Fibroblast of pulmonary artery (primary cell): ENCODE data around the gene ASPRV1.

Source experiments
- DNase-seq: peaks from one replicate; pipeline ENCODE4 v3.0.0-alpha.2; 2010; ENCODE audit warnings: low read depth
- H3K4me3 ChIP-seq: replicated peaks from 2 replicates; pipeline ENCODE4 v1.5.1; 2011; ENCODE audit warnings: low read depth, mild to moderate bottlenecking, control low read depth, low read length, moderate library complexity
- TF ChIP-seq, protein P1 (sequence below): IDR thresholded peaks from 2 replicates; pipeline ENCODE4 v1.5.1; 2011; ENCODE audit warnings: mild to moderate bottlenecking, control low read depth, low read length, inconsistent platforms; ENCODE audit errors: missing control alignments

ASPRV1 gene

DNA sequence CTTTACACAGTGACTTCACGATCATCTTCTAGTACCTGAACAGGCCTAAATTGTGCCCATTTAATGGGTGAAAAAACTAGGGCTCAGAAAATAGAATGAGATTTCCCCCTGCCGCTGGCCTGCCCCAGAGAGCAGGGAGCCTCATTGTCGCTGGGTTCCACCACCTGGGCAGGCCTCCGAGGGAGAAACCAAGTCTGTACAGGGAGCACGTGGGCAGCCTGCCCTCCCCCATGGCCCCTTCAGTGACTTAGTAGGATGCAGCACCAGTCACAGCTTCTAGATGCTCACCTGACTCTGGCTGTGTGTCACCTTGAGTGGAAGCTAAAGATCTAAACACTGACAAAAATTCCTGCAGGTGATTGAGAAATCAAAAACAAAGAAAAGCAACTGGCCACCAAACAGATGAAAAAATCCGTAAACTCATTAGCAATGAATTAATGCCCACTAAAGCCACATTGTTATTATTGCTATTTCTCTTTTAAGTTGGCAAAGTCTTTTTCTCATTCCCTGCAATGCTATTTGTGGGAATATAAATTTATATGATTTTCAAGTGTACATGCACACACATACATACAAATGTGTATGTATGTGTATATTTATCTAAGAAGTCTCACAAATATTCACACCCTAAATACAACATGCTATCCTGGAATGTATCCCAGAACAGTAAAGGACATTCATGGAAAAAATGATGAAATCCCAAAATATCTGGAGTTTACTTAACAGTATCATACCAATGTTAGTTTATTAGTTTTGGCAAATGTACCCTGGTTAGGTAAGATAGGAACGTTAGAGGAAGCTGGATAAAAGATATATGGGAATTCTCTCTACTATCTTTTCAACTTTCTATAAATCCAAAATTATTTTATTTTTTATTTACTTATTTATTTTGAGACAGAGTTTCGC lies 18.7 kb upstream of the ASPRV1 start:
- TF ChIP-seq, protein P1, sequence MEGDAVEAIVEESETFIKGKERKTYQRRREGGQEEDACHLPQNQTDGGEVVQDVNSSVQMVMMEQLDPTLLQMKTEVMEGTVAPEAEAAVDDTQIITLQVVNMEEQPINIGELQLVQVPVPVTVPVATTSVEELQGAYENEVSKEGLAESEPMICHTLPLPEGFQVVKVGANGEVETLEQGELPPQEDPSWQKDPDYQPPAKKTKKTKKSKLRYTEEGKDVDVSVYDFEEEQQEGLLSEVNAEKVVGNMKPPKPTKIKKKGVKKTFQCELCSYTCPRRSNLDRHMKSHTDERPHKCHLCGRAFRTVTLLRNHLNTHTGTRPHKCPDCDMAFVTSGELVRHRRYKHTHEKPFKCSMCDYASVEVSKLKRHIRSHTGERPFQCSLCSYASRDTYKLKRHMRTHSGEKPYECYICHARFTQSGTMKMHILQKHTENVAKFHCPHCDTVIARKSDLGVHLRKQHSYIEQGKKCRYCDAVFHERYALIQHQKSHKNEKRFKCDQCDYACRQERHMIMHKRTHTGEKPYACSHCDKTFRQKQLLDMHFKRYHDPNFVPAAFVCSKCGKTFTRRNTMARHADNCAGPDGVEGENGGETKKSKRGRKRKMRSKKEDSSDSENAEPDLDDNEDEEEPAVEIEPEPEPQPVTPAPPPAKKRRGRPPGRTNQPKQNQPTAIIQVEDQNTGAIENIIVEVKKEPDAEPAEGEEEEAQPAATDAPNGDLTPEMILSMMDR, result no peak
- peak; percentile 58 for DNase-seq
- no peak overlapping the region for H3K4me3 ChIP-seq

DNA sequence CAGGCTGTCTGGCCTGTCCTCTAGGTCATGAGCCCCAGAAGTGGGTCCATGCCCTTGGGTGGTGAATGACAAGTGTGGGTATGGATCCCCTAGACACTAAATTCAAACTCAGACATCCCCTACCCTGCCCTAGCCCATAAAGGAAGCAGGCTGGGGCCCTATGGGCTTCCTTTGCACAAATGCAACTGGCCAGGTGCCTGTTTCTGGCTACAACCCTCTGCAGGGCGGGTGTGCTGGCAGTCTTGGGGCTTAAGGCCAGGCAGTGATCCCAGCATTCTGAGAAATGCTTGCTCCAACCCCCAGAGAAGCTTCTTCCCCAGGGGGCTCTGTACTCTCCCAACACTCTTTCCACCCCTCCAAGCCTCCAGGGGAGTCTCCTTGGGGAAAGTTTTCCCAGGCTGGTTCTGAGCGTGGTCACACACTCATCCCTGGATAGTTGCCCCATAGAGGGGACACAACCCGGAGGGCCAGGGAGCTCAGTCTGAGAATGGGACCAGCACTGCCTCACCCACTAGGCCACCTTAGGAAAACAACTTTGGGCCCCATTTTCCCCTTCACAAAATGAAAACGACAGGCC lies 16.6 kb upstream of the ASPRV1 start:
- no peak for DNase-seq
- TF ChIP-seq, protein P1, result no peak
- no peak overlapping the region for H3K4me3 ChIP-seq

DNA sequence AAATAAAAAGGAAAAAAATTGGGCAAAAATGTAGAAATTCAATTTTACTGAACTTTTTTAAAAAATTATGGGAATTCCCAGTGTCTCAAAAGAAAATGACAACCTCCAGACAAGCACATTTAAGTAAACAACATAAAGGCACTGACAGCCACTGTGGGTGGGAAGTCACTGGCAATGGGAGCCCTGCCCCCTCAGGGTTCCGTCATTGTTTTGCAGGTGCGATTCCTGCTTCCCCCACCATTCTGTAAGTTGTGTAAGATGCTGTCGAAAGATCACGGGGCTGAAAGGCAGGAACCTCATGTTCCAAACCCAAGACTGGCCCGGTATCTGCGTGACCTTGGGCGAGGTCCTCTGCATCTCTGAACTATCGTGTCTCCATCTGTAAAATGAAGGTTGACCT lies 15.8 kb upstream of the ASPRV1 start:
- no peak for DNase-seq
- no peak overlapping the region for H3K4me3 ChIP-seq
- TF ChIP-seq, protein P1, result no peak

DNA sequence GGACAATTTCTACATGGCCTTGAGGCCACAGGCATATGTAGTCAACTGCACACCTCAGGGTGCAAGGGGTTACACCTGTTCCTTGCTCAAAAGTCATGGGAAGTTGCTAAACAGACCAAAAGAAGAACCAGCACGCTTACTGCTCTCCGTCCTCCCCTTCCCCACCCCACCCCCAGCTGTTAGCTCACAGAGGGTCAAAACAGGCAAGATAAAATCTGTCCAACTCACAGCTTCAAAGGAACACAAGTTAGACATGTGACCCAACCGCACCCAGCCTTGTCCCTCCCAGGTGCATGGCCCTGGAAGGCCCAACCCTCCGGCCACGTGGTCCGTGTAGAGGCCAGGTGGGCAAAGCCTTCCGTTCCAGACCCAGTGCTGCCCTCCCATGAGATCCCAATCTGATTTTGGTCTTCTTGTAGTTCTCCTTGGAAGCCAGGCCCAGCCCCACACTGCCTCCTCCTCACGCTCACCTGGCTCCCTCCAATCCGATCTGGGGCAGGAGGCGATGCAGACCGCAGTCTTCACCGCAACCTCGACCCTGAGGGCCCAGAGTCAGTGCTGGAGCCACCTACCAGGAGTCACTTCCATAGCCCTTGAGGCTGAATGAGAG lies 14.5 kb upstream of the ASPRV1 start:
- no peak overlapping the region for H3K4me3 ChIP-seq
- TF ChIP-seq, protein P1, result no peak
- DNase-seq, result no peak

DNA sequence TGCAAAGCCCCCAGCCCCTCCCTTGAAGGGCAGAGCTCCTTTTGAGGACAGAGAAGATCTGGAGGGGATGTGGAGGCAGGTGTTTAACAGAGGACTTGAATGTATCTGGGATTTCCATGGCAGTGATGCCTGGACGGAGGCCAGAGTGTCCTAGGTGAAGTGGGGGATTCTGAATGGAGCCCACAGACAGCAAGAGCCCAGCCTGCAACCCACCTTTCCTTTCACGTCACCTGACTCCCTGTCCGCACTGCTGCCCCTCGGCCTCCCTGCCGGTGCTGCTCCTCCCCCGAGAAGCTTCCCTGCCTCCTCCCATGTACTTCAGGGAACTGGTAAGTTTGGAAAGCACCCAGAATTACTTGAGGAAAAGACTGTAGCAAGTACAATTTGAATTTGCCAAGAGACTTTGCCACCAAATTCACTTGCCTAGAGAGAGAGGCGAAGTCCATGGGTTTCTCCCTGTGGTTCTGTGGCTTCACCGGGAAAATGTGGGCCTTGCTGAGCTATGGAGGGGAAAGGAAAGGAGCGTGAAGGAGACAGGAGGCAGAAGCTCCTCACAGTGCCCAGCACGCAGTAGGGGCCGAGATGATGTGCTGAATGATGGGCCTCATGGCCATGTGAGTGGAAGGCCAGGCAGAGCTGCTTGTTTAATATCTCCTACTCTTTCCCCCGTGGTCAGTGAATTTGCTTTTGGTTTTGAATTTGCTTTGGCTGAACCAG lies 13.9 kb upstream of the ASPRV1 start:
- TF ChIP-seq, protein P1, result no peak
- H3K4me3 ChIP-seq, result no peak overlapping the region
- no peak for DNase-seq

DNA sequence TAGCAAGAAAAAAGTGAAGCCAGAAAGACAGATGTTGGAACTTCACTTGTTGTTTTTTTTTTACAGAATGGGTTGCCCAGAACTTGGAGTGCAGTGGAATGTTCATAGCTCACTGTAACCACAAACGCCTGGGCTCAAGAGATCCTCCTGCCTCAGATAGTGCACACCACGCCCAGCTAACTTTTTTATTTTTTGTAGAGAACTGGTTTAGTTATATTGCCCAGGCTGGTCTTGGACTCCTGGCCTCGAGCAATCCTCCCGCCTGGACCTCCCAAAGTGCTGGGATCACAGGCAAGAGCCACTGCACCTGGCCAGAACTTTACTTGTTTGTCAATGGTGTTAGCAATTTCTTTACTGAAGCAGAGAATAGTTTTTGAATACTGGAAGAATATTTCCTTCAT lies 11.9 kb upstream of the ASPRV1 start:
- H3K4me3 ChIP-seq, result no peak overlapping the region
- TF ChIP-seq, protein P1, result no peak
- peak; percentile 34 for DNase-seq
